ENCODE results near the gene ERN1.
A peak's percentile ranks its signal among the peaks of the same experiment; 100 is the strongest.

The ERN1 gene

DNA sequence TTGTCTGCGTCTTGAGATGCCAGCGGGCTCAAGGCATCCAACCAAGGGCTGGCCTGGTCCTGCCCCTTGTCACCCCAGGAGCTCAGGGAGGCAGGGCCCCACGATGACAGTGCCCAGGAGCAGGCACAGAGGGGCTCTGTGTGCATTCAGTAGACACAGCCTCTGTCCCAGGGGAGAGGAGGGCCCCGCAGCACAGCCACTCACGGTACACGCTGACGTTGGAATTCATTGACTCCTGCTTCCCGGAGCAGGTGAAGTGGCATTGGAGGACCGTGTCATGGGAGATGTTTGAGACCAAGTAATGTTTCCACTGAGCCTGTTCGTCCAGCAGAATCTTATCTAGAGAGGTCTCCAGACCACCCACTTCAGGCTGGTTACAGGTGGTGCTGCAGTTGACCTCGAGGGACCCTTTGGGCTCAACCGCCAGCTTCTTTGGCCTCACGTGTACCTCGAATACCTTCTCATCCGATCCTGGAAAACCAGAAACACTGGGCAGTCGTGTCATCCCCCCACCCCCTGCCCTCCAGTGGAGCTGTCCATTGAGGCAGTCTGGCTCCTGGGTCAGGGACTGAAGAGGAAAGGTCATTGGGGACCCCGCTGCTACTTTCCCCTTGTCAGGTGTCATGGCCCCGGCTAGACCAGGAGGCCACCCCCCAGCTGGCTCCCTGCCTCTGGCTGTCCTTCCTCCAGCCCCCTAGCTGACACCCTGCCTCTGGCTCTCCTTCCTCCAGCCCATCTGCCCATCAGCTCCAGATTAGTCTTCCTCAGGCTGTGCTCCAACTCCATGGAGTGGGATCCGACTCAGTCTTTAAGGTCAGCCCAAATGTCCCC lies 124.8 kb downstream of the ERN1 start:
- no peak for DNase-seq (ENCODE audit: low read depth in 2 of 2)

DNA sequence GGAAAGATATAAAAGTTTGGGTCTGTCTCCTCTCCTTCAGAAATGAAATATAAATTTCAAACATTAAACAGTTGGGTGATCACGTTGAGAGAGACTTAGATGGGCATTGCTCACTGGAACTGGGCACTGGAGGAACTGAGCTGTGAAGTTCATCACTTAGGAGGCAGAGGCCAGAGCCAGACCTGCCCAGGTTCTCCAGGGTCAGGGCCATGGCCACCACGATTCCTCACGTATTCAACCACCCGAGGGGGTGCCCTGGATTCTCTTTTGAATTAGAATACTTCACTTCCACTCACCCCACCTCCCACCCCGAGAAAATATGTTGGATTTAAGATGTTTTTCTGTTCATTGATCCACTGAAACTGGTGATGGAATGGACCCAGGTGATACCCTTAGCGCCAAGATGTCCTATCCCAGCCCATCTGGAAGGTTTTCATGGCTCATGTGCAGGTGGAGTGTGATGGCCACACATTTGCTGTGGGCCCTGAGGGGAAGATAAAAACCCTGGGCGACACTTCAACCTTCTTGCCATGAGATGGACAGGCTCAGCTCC lies 125.7 kb downstream of the ERN1 start:
- DNase-seq (ENCODE audit: low read depth in 2 of 2) = no peak

- DNase-seq (ENCODE audit: low read depth in 2 of 2) = no peak
Measured at GRCh38 chr17:64003526-64004121, 126.3 kb downstream of the ERN1 start.

- DNase-seq (ENCODE audit: low read depth in 2 of 2) = no peak
Measured at GRCh38 chr17:64002658-64003525, 127.1 kb downstream of the ERN1 start.

GRCh38 chr17:64001763-64002529 lies 128.0 kb downstream of the ERN1 start:
- no peak for DNase-seq (ENCODE audit: low read depth in 2 of 2)

DNA sequence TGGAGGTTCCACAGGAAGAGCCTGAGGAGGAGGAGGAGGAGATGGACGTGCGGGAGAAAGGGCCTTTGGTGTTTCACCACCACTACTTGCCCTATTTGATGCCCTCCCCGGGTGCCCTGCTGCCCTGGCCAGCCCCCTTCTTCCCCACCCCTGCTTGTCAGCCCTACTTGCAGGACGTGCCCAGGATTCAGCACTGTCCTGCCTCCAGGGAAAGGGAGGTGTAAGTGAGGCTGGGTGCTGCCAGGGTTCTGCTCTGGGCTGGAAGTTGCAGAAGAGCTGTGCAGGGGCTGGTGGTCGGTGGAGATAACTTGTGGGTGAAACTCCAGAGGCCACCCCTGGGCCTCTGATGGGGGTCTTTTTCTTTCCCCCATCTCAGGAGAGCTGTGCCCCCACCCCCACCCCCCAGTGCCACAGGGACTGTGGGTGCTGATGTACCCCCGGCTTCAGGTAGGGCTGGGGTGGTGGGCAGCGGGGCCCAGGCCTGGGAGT lies 128.8 kb downstream of the ERN1 start:
- no peak for DNase-seq (ENCODE audit: low read depth in 2 of 2)

GRCh38 chr17:63999680-64000531 lies 130.0 kb downstream of the ERN1 start:
- no peak for DNase-seq (ENCODE audit: low read depth in 2 of 2)

DNA sequence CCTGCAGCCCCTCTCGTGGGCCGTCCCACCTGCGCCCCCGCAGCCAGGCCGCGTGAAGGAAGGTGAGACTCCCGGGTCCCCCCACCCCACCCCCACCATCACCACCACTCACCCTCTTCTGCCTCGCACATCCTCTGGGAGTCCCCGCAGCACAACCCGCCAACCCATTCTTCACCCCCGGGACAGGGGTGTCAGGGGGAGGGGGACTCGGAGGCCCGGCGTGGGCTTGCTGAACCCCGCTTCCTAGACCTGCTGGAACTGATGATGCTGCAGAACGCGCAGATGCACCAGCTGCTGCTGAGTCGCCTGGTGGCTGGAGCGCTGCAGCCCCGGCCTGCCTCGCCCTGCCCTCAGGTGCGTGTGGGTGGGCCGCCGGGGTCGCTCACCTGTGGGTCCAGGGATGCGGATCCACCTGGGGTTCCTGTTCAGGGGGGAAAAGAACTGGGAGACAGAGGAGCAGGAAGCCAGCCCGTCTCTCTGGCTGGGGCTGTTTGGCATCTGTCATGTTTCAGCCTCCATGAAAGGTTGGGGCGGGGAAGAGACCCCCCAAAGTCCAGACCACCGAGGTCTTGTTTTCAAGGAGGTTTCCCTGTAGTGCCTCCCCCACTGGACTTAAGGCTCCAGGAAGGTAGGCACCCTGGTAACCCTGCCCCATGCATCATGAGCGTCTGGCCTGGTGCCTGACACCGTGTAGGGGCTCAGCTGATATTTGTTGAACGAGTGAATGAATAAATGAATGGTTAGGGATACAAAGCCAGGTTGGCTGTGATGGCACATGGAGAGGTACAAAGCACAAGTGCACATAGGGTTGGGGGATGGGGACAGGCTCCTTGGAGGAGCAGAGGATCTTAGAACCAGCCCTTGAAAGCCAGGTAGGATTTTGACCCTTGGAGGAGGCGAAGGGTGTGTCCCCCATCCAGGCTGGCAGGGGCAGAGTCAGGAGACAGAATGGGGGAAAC lies 130.9 kb downstream of the ERN1 start:
- DNase-seq (ENCODE audit: low read depth in 2 of 2) = no peak

DNA sequence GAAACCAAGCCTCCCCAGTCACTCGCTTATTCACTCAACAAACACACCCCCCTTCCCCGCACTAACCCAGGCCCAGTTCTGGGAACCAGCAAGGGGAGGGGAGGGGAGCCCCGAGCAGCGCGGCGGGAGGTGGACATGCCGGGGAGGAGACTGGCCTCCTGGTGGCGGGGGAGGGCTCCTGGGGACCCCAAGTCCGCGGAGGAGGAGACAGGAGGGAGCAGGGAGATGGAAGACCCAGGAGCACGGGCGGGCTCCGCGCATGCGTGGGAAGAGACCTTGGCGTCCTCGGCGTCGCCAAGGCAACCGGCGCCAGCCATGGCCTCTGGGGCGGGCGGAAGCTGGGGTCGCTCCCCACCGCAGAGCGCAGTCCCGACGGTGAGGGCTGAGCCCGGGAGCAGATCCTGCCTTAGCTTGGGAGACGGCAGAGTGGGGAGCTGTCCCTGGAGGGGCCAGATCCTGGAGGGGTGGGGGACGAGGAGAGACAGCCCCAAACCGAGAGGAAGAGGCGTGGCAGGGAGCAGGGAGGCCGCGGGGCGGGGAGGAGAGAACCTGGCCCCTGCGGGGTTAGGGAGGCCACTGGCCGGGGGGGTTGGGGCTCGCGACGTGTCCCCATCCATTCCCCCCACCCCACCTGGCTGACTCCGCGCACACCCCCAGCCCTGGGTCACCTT lies 131.8 kb downstream of the ERN1 start, which contains the start of gene PRR29:
Gene PRR29, plus strand, starts transcription at position 302 of the 671 bp plus-strand sequence. Its CDS starts 14 bp downstream, at position 316.
- peak; percentile 30 to 51 for DNase-seq (ENCODE audit: low read depth in 2 of 2)

DNA sequence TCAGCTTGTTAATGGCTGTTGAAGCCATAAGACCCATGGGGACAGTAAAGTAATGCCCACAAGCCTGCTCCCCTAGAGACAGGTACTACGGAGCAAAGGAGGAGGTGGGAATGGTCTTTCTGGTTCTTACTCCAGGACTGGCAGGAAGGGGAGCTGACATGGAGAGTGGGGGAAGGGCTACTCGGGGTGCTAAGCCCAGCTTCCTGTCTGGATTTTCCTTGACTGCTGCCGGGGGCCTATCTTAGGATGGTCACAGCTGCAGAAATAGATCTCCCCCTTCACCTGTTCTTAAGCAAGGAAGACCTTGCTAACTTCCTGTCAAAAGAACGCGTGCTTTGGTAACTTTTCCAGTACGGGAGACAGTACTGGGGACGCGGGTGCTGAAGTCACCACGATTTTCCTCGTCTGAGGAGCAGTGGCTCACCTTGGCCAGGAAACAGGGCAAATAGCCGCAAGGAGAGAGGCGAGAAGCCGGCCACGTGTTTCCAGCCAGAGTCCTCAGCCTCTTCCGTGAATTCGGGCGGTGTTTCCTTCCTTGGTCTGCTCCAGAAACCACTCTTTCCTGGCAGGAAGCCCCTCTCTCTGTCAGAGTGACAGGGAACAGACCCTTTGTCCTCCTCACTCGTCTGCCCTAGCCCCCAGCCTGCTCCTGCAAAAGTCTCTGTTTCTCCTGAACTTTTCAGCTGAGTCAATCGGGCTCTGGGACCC lies 132.4 kb downstream of the ERN1 start:
- DNase-seq (ENCODE audit: low read depth in 2 of 2) = no peak

DNA sequence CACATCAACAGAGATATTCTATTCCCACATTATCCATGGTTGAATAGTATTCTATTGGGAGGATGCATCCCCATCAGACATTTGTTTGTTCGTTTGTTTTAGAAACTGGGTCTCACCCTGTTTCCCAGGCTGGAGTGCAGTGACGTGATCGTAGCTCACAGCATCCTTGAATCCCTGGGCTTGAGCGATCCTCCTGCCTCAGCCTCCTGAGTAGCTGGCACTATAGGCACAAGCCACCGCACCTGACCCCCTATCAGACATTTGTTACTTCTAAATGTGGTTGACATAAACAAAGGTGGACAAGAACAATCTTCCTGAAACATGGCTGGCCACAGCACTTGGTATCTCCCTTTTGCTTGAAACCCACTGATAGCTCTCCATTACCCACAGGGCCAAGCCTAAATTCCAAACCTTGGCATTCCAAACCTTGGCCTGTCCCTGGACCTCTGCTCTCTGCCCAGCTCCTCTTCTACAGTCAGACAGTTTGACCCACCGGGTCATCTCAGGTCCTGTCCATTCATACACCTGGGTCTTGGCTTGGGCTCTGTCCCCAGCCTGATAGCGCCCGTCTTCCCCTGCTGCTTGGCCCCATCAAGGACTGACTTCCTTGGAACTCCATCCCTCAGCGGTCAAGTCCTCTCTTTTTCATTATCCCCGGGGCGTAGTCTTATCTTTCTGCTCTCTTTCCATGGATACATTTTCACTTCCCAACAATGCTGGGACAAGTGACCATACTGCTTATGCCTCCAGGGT lies 133.3 kb downstream of the ERN1 start:
- DNase-seq (ENCODE audit: low read depth in 2 of 2) = no peak

DNA sequence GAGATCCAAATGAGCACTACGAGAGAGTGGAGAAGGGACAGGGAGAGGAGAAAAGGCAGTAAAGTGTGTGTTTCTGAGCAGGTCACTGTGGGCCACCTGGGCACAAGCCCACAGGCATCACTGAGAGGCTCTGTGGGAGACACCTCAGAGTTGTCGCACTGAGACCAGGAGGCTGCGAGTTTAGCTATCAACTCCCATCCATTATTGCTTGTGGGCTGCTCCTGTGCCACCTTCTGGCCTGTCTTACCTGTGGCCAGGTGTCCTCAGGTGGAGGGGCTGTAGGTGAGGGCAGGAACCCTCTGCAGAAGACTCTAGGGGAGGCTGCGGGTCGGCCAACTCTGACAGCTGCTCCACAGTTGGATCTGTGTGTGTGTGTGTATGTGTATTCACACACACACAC lies 134.3 kb downstream of the ERN1 start:
- DNase-seq (ENCODE audit: low read depth in 2 of 2) = no peak

- DNase-seq (ENCODE audit: low read depth in 2 of 2) = no peak
Measured at GRCh38 chr17:63993368-63993985, 136.5 kb downstream of the ERN1 start.

- DNase-seq (ENCODE audit: low read depth in 2 of 2) = no peak
Measured at GRCh38 chr17:63991611-63992010, 138.3 kb downstream of the ERN1 start.

GRCh38 chr17:63989622-63990345 lies 140.2 kb downstream of the ERN1 start:
- no peak for DNase-seq (ENCODE audit: low read depth in 2 of 2)

All from stimulated activated CD8-positive, alpha-beta memory T cell treated with anti-CD3 and anti-CD28 coated beads, Interleukin-15, amount 100 ng/mL, for 4 hours (primary cell).